GM23338 (cell line): ENCODE results near the gene ZSCAN5C. TPM values are rescaled to one million over a fixed set of nuclear protein-coding genes. Genes with fewer than 3 reads are reported as not detected.

ENCODE experiments used
- ATAC-seq: fragments of 200-7000 bp; cut with Tn5 transposase; 3 replicates; pipeline ENCODE4 v1.9.1; 2020
- DNase-seq: peaks from one replicate; pipeline ENCODE4 v3.0.0-alpha.2; 2015; ENCODE audit warnings: low spot score
- H2AFZ ChIP-seq: fragments of 200-600 bp; sonication (generic); 2 replicates; pipeline ENCODE4 v1.8.0; 2016; ENCODE audit warnings: antibody characterized with exemption, mild to moderate bottlenecking, moderate library complexity
- H3F3A ChIP-seq: fragments of 200-600 bp; sonication (generic); replicated peaks from 2 replicates; pipeline ENCODE4 v1.8.0; 2017; ENCODE audit warnings: antibody characterized with exemption, mixed run types, low read depth
- H3K27ac ChIP-seq: fragments of 200-600 bp; sonication (generic); 2 replicates; pipeline ENCODE4 v1.6.1; 2016; ENCODE audit warnings: low read depth
- H3K27me3 ChIP-seq: fragments of 200-600 bp; sonication (generic); 2 replicates; pipeline ENCODE4 v1.8.0; 2016; ENCODE audit warnings: mild to moderate bottlenecking, mixed run types, moderate library complexity; ENCODE audit not compliant: insufficient read depth
- H3K36me3 ChIP-seq: fragments of 200-600 bp; sonication (generic); 2 replicates; pipeline ENCODE4 v1.8.0; 2016; ENCODE audit warnings: mild to moderate bottlenecking; ENCODE audit not compliant: insufficient read depth
- H3K4me1 ChIP-seq: fragments of 200-600 bp; sonication (generic); 2 replicates; pipeline ENCODE4 v1.8.0; 2016; ENCODE audit warnings: mild to moderate bottlenecking, moderate library complexity; ENCODE audit not compliant: insufficient read depth
- H3K4me2 ChIP-seq: fragments of 200-600 bp; sonication (generic); 2 replicates; pipeline ENCODE4 v1.7.1; 2017; ENCODE audit warnings: mixed run types
- H3K4me3 ChIP-seq: fragments of 200-600 bp; sonication (generic); 2 replicates; pipeline ENCODE4 v1.6.1; 2016; ENCODE audit warnings: mixed run types
- H3K79me2 ChIP-seq: fragments of 200-600 bp; sonication (generic); replicated peaks from 2 replicates; pipeline ENCODE4 v1.8.0; 2017; ENCODE audit warnings: mild to moderate bottlenecking; ENCODE audit not compliant: insufficient read depth
- H3K9me2 ChIP-seq: fragments of 200-600 bp; sonication (generic); 2 replicates; pipeline ENCODE4 v1.8.0; 2017; ENCODE audit not compliant: insufficient read depth
- H4K20me1 ChIP-seq: fragments of 200-600 bp; sonication (generic); replicated peaks from 2 replicates; pipeline ENCODE4 v1.8.0; 2017; ENCODE audit warnings: mild to moderate bottlenecking; ENCODE audit not compliant: insufficient read depth
- H3K27ac Mint-ChIP-seq: 2 replicates; pipeline ENCODE4 v1.8.0; 2020; ENCODE audit warnings: inconsistent platforms, mild to moderate bottlenecking, moderate library complexity, mixed read lengths
- H3K27me3 Mint-ChIP-seq: 3 replicates; pipeline ENCODE4 v1.8.0; 2022; ENCODE audit warnings: low read depth, mild to moderate bottlenecking, moderate library complexity, mixed read lengths, inconsistent platforms; ENCODE audit not compliant: insufficient read depth, poor library complexity
- H3K36me3 Mint-ChIP-seq: 3 replicates; pipeline ENCODE4 v1.8.0; 2021; ENCODE audit warnings: low read depth, mild to moderate bottlenecking, inconsistent platforms, moderate library complexity, mixed read lengths
- H3K4me1 Mint-ChIP-seq: 3 replicates; pipeline ENCODE4 v1.8.0; 2020; ENCODE audit warnings: mild to moderate bottlenecking, inconsistent platforms, mixed read lengths
- H3K4me3 Mint-ChIP-seq: 3 replicates; pipeline ENCODE4 v1.8.0; 2021; ENCODE audit warnings: moderate library complexity, mild to moderate bottlenecking, inconsistent platforms, mixed read lengths
- H3K9me3 Mint-ChIP-seq: 3 replicates; pipeline ENCODE4 v1.8.0; 2020; ENCODE audit warnings: moderate library complexity, mild to moderate bottlenecking, inconsistent platforms, mixed read lengths
- CREB1 ChIP-seq: fragments of 250-450 bp; sonication (Bioruptor Pico); IDR thresholded peaks from 2 replicates; pipeline ENCODE4 v1.5.0; 2020; ENCODE audit warnings: low read depth, mild to moderate bottlenecking, moderate library complexity
- EZH2 ChIP-seq: fragments of 200-600 bp; sonication (generic); IDR thresholded peaks from one replicate; pipeline ENCODE4 v1.8.0; 2017; ENCODE audit warnings: antibody characterized with exemption, mild to moderate bottlenecking, low read depth; ENCODE audit not compliant: unreplicated experiment
- EZH2phosphoT487 ChIP-seq: fragments of 200-600 bp; sonication (generic); IDR thresholded peaks from one replicate; pipeline ENCODE4 v1.8.1; 2018; ENCODE audit warnings: antibody characterized with exemption; ENCODE audit not compliant: unreplicated experiment
- JUNB ChIP-seq: IDR thresholded peaks from one replicate; pipeline ENCODE4 v1.6.1; 2016; ENCODE audit warnings: antibody characterized with exemption; ENCODE audit not compliant: unreplicated experiment
- POLR2AphosphoS5 ChIP-seq: IDR thresholded peaks from 2 replicates; pipeline ENCODE4 v1.6.1; 2016; ENCODE audit warnings: antibody characterized with exemption, low read depth
- STAT1 ChIP-seq: IDR thresholded peaks from one replicate; pipeline ENCODE4 v1.6.1; 2016; ENCODE audit warnings: antibody characterized with exemption; ENCODE audit not compliant: unreplicated experiment
- ZNF114 ChIP-seq: fragments of 250-450 bp; sonication (Bioruptor Pico); IDR thresholded peaks from 2 replicates; pipeline ENCODE4 v1.5.0; 2020; ENCODE audit warnings: mild to moderate bottlenecking, moderate library complexity
- ZNF331 ChIP-seq: fragments of 250-450 bp; sonication (Bioruptor Pico); IDR thresholded peaks from 2 replicates; pipeline ENCODE4 v1.5.0; 2020; ENCODE audit warnings: low read depth, mild to moderate bottlenecking, moderate library complexity
- polyA plus RNA-seq: library from polyadenylated mRNA; unstranded; fragments of >200 nt; fragmentation: Nextera tagmentation; extraction: Ambion mirVana; gene quantifications from 2 replicates; pipeline ENCODE4 v1.2.1, GENCODE V29; 2016
- total RNA-seq: library from RNA; depleted of rRNA; stranded (reverse); fragments of >200 nt; shearing (Covaris generic); gene quantifications from 2 replicates; pipeline ENCODE4 v1.2.3, GENCODE V29; 2014
- TF ChIP-seq, protein P1 (sequence below): IDR thresholded peaks from one replicate; pipeline ENCODE4 v1.6.1; 2018; ENCODE audit warnings: antibody characterized with exemption; ENCODE audit not compliant: unreplicated experiment
- TF ChIP-seq, protein P2 (sequence below): fragments of 250-450 bp; sonication (Bioruptor Pico); IDR thresholded peaks from 2 replicates; pipeline ENCODE4 v1.5.0; 2020; ENCODE audit warnings: mild to moderate bottlenecking, moderate library complexity

ZSCAN5C gene
- total and polyA plus RNA-seq, 2 experiments from 2014 or later: not detected

DNA sequence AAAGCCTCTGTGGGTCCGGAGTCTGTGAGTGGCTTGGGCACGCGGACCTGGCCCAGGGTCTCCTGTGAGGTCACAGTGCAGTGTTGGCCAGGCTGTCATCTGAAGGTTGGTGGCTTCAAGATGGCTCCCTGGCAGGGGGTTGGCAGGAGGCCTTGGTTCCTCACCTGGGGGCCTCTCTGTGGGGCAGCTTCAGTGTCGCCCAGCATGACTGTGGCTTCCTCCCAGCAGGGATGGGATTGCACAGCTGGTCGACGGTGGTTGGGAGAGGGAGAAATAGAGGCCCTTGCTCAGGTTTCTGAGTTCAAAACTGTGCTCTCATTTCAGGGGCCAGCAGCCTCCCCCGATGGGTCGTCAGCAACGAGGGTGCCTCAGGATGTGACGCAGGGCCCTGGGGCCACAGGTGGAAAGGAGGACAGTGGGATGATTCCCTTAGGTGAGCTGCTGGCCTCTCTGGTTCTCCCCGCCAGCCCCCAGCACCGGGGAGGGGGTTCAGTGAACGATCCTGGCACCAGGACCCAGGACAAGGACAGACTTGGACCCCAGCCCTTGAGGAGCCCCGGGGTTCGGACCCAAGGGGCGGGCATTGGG, 43.8 kb upstream of the ZSCAN5C start:
- H3K27ac ChIP-seq: no peak overlapping the region
- no peaks in the 10 kb centered on the region for H3K9me2 ChIP-seq
- 0 out of 2 replicates have a peak, but pooled peaks cover 6% of the 10 kb centered on the region for H4K20me1 ChIP-seq
- H3K27me3 ChIP-seq: no peaks in the 10 kb centered on the region
- H2AFZ ChIP-seq: no peak overlapping the region
- H3K79me2 ChIP-seq: no peaks in the 10 kb centered on the region
- H3K4me3 Mint-ChIP-seq: no peak overlapping the region
- peaks cover 5% of the 10 kb centered on the region for H3K4me1 ChIP-seq
- H3K36me3 Mint-ChIP-seq: peaks cover 29% of the 10 kb centered on the region
- H3F3A ChIP-seq: peaks cover 2% of the 10 kb centered on the region; the same call in 1 of the 2 replicates
- H3K4me3 ChIP-seq: no peak overlapping the region
- ATAC-seq (no peak), DNase-seq (no peak)
- no peak for TF ChIP-seq EZH2
- peaks cover 8% of the 10 kb centered on the region for H3K4me1 Mint-ChIP-seq
- H3K4me2 ChIP-seq: no peak overlapping the region
- H3K9me3 Mint-ChIP-seq: no peaks in the 10 kb centered on the region; the same call in 1 of the 3 replicates
- H3K36me3 ChIP-seq: no peaks in the 10 kb centered on the region
- H3K27ac Mint-ChIP-seq: no peak overlapping the region
- peaks cover 1% of the 10 kb centered on the region for H3K27me3 Mint-ChIP-seq

DNA sequence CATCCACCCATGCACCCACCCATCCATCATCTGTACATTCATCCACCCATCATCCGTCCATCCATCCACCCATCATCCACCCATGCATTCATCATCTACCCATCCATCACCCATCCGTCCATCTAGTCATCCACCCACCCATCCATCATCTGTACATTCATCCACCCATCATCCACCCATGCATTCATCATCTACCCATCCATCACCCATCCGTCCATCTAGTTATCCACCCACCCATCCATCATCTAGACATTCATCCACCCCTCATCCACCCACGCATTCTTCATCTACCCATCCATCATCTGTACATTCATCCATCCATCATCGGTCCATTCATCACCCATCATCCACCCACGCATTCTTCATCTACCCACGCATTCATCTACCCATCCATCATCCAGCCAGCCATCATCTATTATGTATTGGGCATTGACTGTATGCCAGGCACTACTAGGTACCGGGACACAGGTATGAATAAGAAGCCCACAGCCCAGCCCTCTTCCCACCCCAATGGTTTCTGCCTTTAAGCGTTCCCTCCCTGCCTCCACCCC, 43.0 kb upstream of the ZSCAN5C start:
- Histone ChIP-seq H2AFZ (no peak overlapping the region), H3K27ac (no peak overlapping the region), H4K20me1 (0 out of 2 replicates have a peak, but pooled peaks cover 6% of the 10 kb centered on the region), H3K4me2 (no peak overlapping the region), H3K36me3 (no peaks in the 10 kb centered on the region), H3K27me3 (no peaks in the 10 kb centered on the region), H3K4me3 (no peak overlapping the region), H3K4me1 (no peaks in the 10 kb centered on the region), H3K9me2 (no peaks in the 10 kb centered on the region), H3F3A (no peaks in the 10 kb centered on the region), H3K79me2 (no peaks in the 10 kb centered on the region)
- DNase-seq (no peak), ATAC-seq (no peak)
- Mint-ChIP-seq H3K36me3 (peaks cover 25% of the 10 kb centered on the region), H3K27ac (no peak overlapping the region), H3K4me3 (no peak overlapping the region), H3K9me3 (no peaks in the 10 kb centered on the region; the same call in 2 of the 3 replicates), H3K27me3 (peaks cover 1% of the 10 kb centered on the region), H3K4me1 (no peaks in the 10 kb centered on the region; the same call in 2 of the 3 replicates)
- TF ChIP-seq ZNF114 (CRISPR knock-in tag) (no peak), POLR2AphosphoS5 (no peak), ZNF331 (CRISPR knock-in tag) (no peak), EZH2phosphoT487 (no peak), EZH2 (no peak), CREB1 (no peak), STAT1 (no peak), JUNB (no peak)
- TF ChIP-seq, protein P1, sequence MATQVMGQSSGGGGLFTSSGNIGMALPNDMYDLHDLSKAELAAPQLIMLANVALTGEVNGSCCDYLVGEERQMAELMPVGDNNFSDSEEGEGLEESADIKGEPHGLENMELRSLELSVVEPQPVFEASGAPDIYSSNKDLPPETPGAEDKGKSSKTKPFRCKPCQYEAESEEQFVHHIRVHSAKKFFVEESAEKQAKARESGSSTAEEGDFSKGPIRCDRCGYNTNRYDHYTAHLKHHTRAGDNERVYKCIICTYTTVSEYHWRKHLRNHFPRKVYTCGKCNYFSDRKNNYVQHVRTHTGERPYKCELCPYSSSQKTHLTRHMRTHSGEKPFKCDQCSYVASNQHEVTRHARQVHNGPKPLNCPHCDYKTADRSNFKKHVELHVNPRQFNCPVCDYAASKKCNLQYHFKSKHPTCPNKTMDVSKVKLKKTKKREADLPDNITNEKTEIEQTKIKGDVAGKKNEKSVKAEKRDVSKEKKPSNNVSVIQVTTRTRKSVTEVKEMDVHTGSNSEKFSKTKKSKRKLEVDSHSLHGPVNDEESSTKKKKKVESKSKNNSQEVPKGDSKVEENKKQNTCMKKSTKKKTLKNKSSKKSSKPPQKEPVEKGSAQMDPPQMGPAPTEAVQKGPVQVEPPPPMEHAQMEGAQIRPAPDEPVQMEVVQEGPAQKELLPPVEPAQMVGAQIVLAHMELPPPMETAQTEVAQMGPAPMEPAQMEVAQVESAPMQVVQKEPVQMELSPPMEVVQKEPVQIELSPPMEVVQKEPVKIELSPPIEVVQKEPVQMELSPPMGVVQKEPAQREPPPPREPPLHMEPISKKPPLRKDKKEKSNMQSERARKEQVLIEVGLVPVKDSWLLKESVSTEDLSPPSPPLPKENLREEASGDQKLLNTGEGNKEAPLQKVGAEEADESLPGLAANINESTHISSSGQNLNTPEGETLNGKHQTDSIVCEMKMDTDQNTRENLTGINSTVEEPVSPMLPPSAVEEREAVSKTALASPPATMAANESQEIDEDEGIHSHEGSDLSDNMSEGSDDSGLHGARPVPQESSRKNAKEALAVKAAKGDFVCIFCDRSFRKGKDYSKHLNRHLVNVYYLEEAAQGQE: no peak
- TF ChIP-seq, protein P2, sequence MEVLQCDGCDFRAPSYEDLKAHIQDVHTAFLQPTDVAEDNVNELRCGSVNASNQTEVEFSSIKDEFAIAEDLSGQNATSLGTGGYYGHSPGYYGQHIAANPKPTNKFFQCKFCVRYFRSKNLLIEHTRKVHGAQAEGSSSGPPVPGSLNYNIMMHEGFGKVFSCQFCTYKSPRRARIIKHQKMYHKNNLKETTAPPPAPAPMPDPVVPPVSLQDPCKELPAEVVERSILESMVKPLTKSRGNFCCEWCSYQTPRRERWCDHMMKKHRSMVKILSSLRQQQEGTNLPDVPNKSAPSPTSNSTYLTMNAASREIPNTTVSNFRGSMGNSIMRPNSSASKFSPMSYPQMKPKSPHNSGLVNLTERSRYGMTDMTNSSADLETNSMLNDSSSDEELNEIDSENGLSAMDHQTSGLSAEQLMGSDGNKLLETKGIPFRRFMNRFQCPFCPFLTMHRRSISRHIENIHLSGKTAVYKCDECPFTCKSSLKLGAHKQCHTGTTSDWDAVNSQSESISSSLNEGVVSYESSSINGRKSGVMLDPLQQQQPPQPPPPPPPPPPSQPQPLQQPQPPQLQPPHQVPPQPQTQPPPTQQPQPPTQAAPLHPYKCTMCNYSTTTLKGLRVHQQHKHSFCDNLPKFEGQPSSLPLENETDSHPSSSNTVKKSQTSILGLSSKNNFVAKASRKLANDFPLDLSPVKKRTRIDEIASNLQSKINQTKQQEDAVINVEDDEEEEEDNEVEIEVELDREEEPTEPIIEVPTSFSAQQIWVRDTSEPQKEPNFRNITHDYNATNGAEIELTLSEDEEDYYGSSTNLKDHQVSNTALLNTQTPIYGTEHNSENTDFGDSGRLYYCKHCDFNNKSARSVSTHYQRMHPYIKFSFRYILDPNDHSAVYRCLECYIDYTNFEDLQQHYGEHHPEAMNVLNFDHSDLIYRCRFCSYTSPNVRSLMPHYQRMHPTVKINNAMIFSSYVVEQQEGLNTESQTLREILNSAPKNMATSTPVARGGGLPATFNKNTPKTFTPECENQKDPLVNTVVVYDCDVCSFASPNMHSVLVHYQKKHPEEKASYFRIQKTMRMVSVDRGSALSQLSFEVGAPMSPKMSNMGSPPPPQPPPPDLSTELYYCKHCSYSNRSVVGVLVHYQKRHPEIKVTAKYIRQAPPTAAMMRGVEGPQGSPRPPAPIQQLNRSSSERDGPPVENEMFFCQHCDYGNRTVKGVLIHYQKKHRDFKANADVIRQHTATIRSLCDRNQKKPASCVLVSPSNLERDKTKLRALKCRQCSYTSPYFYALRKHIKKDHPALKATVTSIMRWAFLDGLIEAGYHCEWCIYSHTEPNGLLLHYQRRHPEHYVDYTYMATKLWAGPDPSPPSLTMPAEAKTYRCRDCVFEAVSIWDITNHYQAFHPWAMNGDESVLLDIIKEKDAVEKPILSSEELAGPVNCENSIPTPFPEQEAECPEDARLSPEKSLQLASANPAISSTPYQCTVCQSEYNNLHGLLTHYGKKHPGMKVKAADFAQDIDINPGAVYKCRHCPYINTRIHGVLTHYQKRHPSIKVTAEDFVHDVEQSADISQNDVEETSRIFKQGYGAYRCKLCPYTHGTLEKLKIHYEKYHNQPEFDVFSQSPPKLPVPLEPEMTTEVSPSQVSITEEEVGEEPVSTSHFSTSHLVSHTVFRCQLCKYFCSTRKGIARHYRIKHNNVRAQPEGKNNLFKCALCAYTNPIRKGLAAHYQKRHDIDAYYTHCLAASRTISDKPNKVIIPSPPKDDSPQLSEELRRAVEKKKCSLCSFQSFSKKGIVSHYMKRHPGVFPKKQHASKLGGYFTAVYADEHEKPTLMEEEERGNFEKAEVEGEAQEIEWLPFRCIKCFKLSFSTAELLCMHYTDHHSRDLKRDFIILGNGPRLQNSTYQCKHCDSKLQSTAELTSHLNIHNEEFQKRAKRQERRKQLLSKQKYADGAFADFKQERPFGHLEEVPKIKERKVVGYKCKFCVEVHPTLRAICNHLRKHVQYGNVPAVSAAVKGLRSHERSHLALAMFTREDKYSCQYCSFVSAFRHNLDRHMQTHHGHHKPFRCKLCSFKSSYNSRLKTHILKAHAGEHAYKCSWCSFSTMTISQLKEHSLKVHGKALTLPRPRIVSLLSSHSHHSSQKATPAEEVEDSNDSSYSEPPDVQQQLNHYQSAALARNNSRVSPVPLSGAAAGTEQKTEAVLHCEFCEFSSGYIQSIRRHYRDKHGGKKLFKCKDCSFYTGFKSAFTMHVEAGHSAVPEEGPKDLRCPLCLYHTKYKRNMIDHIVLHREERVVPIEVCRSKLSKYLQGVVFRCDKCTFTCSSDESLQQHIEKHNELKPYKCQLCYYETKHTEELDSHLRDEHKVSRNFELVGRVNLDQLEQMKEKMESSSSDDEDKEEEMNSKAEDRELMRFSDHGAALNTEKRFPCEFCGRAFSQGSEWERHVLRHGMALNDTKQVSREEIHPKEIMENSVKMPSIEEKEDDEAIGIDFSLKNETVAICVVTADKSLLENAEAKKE (CRISPR knock-in tag): no peak
